GM19351 (cell line): Measurements from ENCODE around the gene FA2H.
"Not testable (repeated sequence)": the region's sequence is repeated elsewhere in the genome, so short reads cannot be mapped to it uniquely, and the experiment has no call there.

Source experiments
- ATAC-seq: cut with Tn5 transposase; IDR thresholded peaks from one replicate; pipeline ENCODE4 v1.9.1; 2021; ENCODE audit warnings: mild to moderate bottlenecking, moderate library complexity; ENCODE audit not compliant: unreplicated experiment

Gene FA2H

DNA sequence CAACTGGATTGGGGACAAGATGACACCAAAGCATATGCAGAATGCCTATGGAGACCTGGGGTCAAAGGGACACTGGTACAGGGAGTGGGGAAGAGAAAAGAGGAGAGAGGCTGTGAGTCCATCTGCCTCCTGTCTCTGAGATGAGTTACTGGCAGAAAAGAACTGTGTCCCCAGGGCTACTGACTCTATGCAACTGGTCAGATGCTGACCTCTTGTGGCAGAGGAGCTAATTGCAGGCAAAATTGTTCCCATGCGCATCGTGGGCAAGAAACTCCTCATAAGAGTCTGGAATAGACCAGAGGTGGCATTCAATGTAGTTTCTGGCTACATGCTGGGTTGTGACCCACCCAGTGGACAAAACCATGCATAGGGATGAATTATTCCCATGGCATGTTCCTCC is 47.9 kb downstream of the FA2H start:
- ATAC-seq = no peak

- no peak for ATAC-seq
Observed at GRCh38 chr16:74725651-74726455, 48.8 kb downstream of the FA2H start.

GRCh38 chr16:74724820-74725549 is 49.6 kb downstream of the FA2H start:
- ATAC-seq = no peak

- no peak for ATAC-seq
Observed at GRCh38 chr16:74723256-74723655, 51.4 kb downstream of the FA2H start.

DNA sequence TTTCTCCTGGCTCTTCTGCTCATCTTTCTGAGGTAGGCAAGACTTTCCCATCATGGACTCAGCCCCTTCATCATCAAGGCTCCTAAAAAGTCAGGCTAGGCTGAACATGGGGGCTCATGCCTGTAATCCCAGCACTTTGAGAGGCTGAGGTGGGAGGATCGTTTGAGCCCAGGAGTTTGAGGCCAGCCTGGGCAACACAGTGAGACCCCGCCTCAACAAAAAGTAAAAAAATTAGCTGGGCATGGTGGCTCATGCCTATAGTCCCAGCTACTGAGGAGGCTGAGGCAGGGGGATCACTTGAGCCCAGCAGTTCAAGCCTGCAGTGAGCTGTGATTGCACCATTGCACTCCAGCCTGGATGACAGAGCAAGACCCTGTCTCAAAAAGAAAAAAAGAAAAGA is 52.5 kb downstream of the FA2H start:
- ATAC-seq = not testable (repeated sequence)

DNA sequence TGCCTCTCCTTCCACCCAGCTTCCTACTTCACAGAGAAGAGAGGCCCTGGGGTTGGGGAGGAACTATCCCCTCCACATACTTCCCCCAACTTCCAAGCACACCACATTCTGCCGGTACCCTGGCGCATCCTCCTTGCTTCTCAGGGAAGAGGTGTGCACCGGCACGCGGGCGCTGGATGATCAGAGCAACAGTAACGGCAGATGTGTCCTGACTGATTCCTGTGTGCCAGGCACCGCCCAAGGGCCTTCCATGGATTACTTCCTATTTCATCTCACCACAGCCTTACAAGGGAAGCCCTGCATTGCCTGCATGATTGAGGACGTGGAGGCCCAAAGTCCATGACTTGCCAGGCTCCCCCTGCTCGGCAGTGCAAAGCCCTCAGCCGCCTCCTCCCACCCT is 52.9 kb downstream of the FA2H start:
- ATAC-seq = no peak

DNA sequence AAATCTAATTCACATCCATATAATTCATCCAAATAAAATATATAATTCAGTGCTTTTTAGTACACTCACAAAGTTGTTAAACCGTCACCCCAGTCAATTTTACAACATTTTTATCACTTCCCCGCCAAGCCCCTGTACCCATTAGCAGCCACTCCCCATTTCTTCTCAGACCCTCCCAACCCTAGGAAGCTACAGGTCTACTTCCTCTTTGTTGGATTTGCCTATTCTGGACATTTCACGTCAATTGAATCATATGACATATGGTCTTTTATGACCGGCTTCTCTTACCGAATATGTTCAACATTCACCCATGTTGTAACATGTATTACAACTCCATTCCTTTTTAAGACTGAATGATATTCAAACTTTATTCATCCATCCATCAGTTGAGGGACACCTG is 54.0 kb downstream of the FA2H start:
- no peak for ATAC-seq

GRCh38 chr16:74718741-74719610 is 55.6 kb downstream of the FA2H start:
- ATAC-seq = no peak

DNA sequence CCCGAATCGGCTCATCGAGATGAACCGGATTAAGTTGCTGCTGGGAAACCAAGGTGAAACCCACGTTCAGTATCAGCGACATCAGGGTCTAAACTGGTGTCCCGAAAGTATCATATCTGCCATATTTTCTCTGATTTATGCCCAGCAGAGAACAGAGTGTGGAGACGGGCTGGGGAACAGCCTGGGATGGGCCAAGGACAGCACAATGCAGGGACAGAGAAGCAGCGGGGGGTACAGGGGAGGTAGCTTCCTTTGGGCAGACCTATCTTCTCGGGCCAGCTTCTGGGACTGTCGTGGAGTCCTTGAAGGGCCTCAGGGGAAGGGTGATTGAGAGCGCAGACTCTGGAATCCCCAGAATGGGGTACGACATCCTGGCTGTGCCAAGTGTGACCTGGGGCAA is 56.5 kb downstream of the FA2H start:
- ATAC-seq = no peak

GRCh38 chr16:74717367-74717766 is 57.3 kb downstream of the FA2H start:
- ATAC-seq = no peak

- no peak for ATAC-seq
Observed at GRCh38 chr16:74716355-74716754, 58.3 kb downstream of the FA2H start.

- no peak for ATAC-seq
Observed at GRCh38 chr16:74713876-74714275, 60.7 kb downstream of the FA2H start.

- no peak for ATAC-seq
Observed at GRCh38 chr16:74713325-74713724, 61.3 kb downstream of the FA2H start.

- no peak for ATAC-seq
Observed at GRCh38 chr16:74711938-74712337, 62.7 kb downstream of the FA2H start.

GRCh38 chr16:74710401-74710800 is 64.2 kb downstream of the FA2H start:
- no peak for ATAC-seq

DNA sequence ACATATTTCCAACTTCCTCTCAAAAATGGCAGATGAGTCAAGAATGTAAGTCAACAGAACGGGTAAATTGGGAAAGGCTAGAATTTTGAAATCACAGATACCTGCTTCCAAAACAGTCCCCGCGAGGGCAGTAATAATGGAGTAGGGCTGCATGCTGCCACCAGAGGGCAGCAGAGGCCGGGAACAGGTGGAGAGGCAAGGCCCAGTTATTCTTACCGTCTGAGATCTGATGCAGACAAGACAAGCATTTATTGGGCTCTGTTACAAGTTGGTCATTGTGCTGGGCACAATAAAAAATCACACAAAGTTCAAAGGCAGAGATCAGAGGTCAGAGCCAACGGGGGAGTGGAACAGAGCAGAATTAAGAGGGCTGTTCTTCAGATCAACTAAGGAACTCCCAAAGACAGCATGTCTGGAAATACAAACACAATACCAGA is 65.2 kb downstream of the FA2H start:
- peak; percentile 97 for ATAC-seq

- ATAC-seq = peak; percentile 44
Observed at GRCh38 chr16:74700438-74701225, 74.0 kb downstream of the FA2H start, which contains the start of gene MLKL. MLKL (minus strand) TSS chr16:74700862; CDS start chr16:74695757, 5,105 bp downstream.

DNA sequence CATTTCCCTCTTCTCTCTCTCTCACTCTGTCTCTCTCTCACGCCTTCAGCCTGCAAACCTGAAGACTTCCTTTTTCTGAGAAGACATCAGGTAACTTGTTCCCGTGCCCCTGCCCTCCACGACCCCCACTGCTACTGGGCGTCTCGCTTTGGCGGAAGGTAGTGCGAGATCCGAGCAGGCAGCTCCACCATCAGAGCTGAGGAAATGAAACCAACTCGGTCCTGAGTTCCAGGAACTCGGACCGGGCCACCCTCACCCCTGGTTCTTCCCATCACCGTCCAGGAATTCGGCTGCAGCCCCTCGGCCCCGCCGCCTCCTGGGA is 74.5 kb downstream of the FA2H start:
- no peak for ATAC-seq

- ATAC-seq = no peak
Observed at GRCh38 chr16:74699666-74700065, 75.0 kb downstream of the FA2H start.

DNA sequence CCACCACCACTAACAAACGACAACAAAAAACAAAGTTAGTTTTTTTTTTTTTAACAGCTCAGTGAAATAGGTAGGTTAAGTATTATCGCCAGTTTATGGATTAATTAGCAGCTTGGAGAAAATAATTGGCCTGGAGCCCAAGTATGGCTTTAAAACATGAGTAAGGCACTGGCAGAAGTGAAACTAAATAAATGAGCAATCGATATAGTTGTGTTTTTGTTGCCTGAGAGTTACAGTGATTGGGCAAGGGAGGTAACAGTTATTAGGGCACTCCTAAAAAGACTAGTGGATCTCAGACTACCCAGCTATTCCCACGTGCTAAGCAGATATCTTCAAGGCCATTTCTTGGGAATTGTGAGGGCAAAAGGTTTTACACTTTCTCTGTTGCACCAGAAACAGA is 76.4 kb downstream of the FA2H start:
- peak; percentile 21 for ATAC-seq
